K562 (cell line): ENCODE measurements around the gene ZMYM2. TPM values are rescaled to one million over a fixed set of nuclear protein-coding genes. Genes with fewer than 3 reads are reported as not detected.

ENCODE experiments used
- ATAC-seq: fragments of 200-7000 bp; cut with Tn5 transposase; 3 replicates; pipeline ENCODE4 v1.9.1; 2020; ENCODE audit warnings: moderate library complexity
- BruUV-seq: library from RNA; stranded (reverse); fragments of 400-500 nt; replicated peaks from 2 replicates; lab custom pipeline; 2021; lab: Mats Ljungman, UMichigan
- CTCF ChIA-PET: fragments of 300-600 bp; formaldehyde crosslinking; extraction: SDS; loops from one replicate; lab custom pipeline; 2021; ENCODE audit warnings: low intra/inter-chr PET ratio; lab: Yijun Ruan, JAX
- POLR2A ChIA-PET: fragments of 300-600, 350-650 bp; sonication (Branson Sonifier 250); formaldehyde crosslinking; extraction: SDS; loops from one replicate; lab custom pipeline; 2021; ENCODE audit warnings: antibody characterized with exemption, inconsistent platforms; lab: Yijun Ruan, JAX
- DNase-seq, 4 experiments: peaks; one replicate each; pipeline versions ENCODE4 v3.0.0 to v3.0.0-alpha.2; 2011 to 2018; ENCODE audit warnings: low spot score in 3 of 4, mixed read lengths in 3 of 4; ENCODE audit errors: extremely low read depth in 1 of 4
- FAIRE-seq: peaks from 2 replicates; lab custom pipeline; 2011; peaks lifted over from hg19 to GRCh38; lab: Jason Lieb, UNC
- H2AFZ ChIP-seq: 2 replicates; pipeline ENCODE4 v1.6.0; 2011; ENCODE audit warnings: low read depth, low read length, control low read depth, inconsistent platforms
- H3K27ac ChIP-seq: fragments of 200-600 bp; 3 replicates; pipeline ENCODE4 v1.8.0; 2011; ENCODE audit warnings: low read depth, mild to moderate bottlenecking, control low read depth, inconsistent platforms, low read length, moderate library complexity, mixed read lengths; ENCODE audit errors: extremely low read depth
- H3K27me3 ChIP-seq, 2 experiments: fragments of 300-600 bp in 1 of 2; 2 replicates in 1 of 2; 3 replicates in 1 of 2; pipeline versions ENCODE4 v1.6.0 to v1.8.0; 2011; ENCODE audit warnings: inconsistent platforms in 2 of 2, low read length in 2 of 2, mild to moderate bottlenecking in 1 of 2, mixed read lengths in 1 of 2, moderate library complexity in 1 of 2; ENCODE audit not compliant: control insufficient read depth in 2 of 2, insufficient read depth in 2 of 2
- H3K36me3 ChIP-seq: fragments of 300-600 bp; 3 replicates; pipeline ENCODE4 v1.8.0; 2011; ENCODE audit warnings: mild to moderate bottlenecking, low read length, inconsistent platforms; ENCODE audit not compliant: control insufficient read depth, insufficient read depth
- H3K4me1 ChIP-seq, 2 experiments: fragments of 200-600 bp in 1 of 2; replicated peaks in 1 of 2; 2 replicates in 1 of 2; 3 replicates in 1 of 2; pipeline versions ENCODE4 v1.5.1 to v1.8.0; 2011; ENCODE audit warnings: inconsistent platforms in 2 of 2, low read length in 2 of 2, mild to moderate bottlenecking in 1 of 2, mixed read lengths in 1 of 2, moderate library complexity in 1 of 2; ENCODE audit not compliant: control insufficient read depth in 2 of 2, insufficient read depth in 2 of 2
- H3K4me2 ChIP-seq: 2 replicates; pipeline ENCODE4 v1.6.1; 2011; ENCODE audit warnings: low read length, control low read depth, inconsistent platforms, mixed read lengths; ENCODE audit not compliant: insufficient read depth
- H3K4me3 ChIP-seq: fragments of 200-600 bp; sonication (generic), shearing (Covaris generic); 2 replicates; pipeline ENCODE4 v1.5.1; 2016; ENCODE audit warnings: control low read depth, inconsistent platforms
- H3K79me2 ChIP-seq: fragments of 200-600 bp; 3 replicates; pipeline ENCODE4 v1.8.0; 2011; ENCODE audit warnings: low read length, inconsistent platforms; ENCODE audit not compliant: control insufficient read depth, insufficient read depth
- H3K9ac ChIP-seq, 2 experiments: 2 replicates each; pipeline versions ENCODE4 v1.6.0 to v1.6.1; 2011; ENCODE audit warnings: low read depth in 2 of 2, low read length in 2 of 2, control low read depth in 1 of 2, inconsistent platforms in 1 of 2, mild to moderate bottlenecking in 1 of 2, mixed read lengths in 1 of 2; ENCODE audit not compliant: insufficient read depth in 1 of 2
- H3K9me1 ChIP-seq: one replicate; pipeline ENCODE4 v1.6.0; 2011; ENCODE audit warnings: inconsistent platforms, mild to moderate bottlenecking, low read length, moderate library complexity; ENCODE audit not compliant: control insufficient read depth, insufficient read depth
- H3K9me3 ChIP-seq: replicated peaks from 2 replicates; pipeline ENCODE4 v1.5.1; 2011; ENCODE audit warnings: low read depth, low read length, inconsistent platforms; ENCODE audit not compliant: control insufficient read depth, insufficient read depth
- H4K20me1 ChIP-seq: replicated peaks from 2 replicates; pipeline ENCODE4 v1.6.1; 2011; ENCODE audit warnings: low read length, inconsistent platforms, mixed read lengths; ENCODE audit not compliant: control insufficient read depth, insufficient read depth
- BHLHE40 ChIP-seq: IDR thresholded peaks from 2 replicates; pipeline ENCODE4 v1.6.1; 2011; ENCODE audit warnings: low read length, improper control_type of control experiment
- CBFA2T2 ChIP-seq: fragments of 450-650 bp; conservative IDR thresholded peaks from 2 replicates; pipeline ENCODE4 v1.6.1; 2017; ENCODE audit warnings: mild to moderate bottlenecking
- MEIS2 ChIP-seq: fragments of 450-650 bp; IDR thresholded peaks from 2 replicates; pipeline ENCODE4 v1.6.1; 2014; ENCODE audit warnings: mild to moderate bottlenecking; ENCODE audit not compliant: partially characterized antibody
- RAD51 ChIP-seq: fragments of 450-650 bp; IDR thresholded peaks from 2 replicates; pipeline ENCODE4 v1.7.1; 2016; ENCODE audit warnings: low read depth, mild to moderate bottlenecking, borderline replicate concordance
- SP1 ChIP-seq: sonication (generic); formaldehyde crosslinking; IDR thresholded peaks from 2 replicates; pipeline ENCODE4 v1.8.1; 2022; ENCODE audit warnings: mild to moderate bottlenecking, missing genetic modification reagents
- TFE3 ChIP-seq: fragments of 450-650 bp; formaldehyde crosslinking; IDR thresholded peaks from 2 replicates; pipeline ENCODE4 v1.4.0; 2020; ENCODE audit warnings: mild to moderate bottlenecking, mixed read lengths
- TOE1 ChIP-seq, 2 experiments: fragments of 450-650 bp in 1 of 2; sonication (generic) in 1 of 2; formaldehyde crosslinking in 1 of 2; IDR thresholded peaks; 2 replicates each; pipeline versions ENCODE4 v1.7.1 to v1.8.0; 2016 to 2022; ENCODE audit warnings: borderline replicate concordance in 2 of 2, mild to moderate bottlenecking in 2 of 2, antibody characterized with exemption in 1 of 2, inconsistent platforms in 1 of 2, low read depth in 1 of 2, missing genetic modification reagents in 1 of 2, moderate library complexity in 1 of 2
- USF2 ChIP-seq: sonication (generic); formaldehyde crosslinking; IDR thresholded peaks from 2 replicates; pipeline ENCODE4 v1.5.0; 2020; ENCODE audit warnings: missing genetic modification reagents
- ZEB2 ChIP-seq: fragments of 450-650 bp; IDR thresholded peaks from 2 replicates; pipeline ENCODE4 v1.6.1; 2016
- ZNF3 ChIP-seq: fragments of 250-450 bp; sonication (Bioruptor Pico); IDR thresholded peaks from 2 replicates; pipeline ENCODE4 v1.5.0; 2021; ENCODE audit warnings: mild to moderate bottlenecking, moderate library complexity
- WGBS: fragments of 100-300 bp; shearing (Covaris generic); methylation state at CpG from one replicate; pipeline ENCODE4 v1.1.6; 2016; ENCODE audit warnings: low coverage, mixed read lengths; ENCODE audit not compliant: insufficient coverage; ENCODE audit errors: missing lambda C conversion rate; 5-methylcytosine and 5-hydroxymethylcytosine counted together
- in situ Hi-C: fragments of 300-500 bp; cut with MboI; formaldehyde crosslinking; loops from 4 replicates; pipeline ENCODE4 v1.15.0; 2018; ENCODE audit warnings: inconsistent platforms, mixed read lengths
- intact Hi-C: fragments of 100-400 bp; cut with micrococcal nuclease; formaldehyde crosslinking; loops from 2 replicates; pipeline ENCODE4 v1.14.2; 2022
- polyA plus RNA-seq, 8 experiments: library from polyadenylated mRNA; depleted of rRNA in 4 of 8; stranded (reverse) in 5 of 8; unstranded in 3 of 8; fragments of >200 nt; fragmentation: Nextera tagmentation in 2 of 8; fragmentation: Illumina TruSeq in 1 of 8; extraction: Ambion mirVana in 2 of 8; extraction: Trizol in 1 of 8; gene quantifications; 2 replicates each; pipeline versions ENCODE4 v1.2.1 to v1.2.3, GENCODE V29; 2011 to 2014; ENCODE audit warnings: inconsistent platforms in 1 of 8, missing spikeins in 1 of 8
- total RNA-seq, 7 experiments: library from RNA; depleted of rRNA in 6 of 7; stranded (reverse); fragments of >200 nt in 6 of 7; fragmentation: Illumina TruSeq in 2 of 7; extraction: Trizol in 2 of 7; gene quantifications; 2 replicates each; pipeline versions ENCODE4 v1.2.1 to v1.2.3, GENCODE V29; 2011 to 2021; ENCODE audit warnings: low replicate concordance in 1 of 7

The ZMYM2 gene
- total and polyA plus RNA-seq, 9 of the 15 experiments (the other 6 are each of a cell fraction or from before 2014, with no cell fraction given): 5.0 to 48.8 (median 26.8) TPM

- 0% methylated on average over 4 of the region's 4 CpGs for WGBS
- Histone ChIP-seq H2AFZ (no peak overlapping the region), H3K79me2 (no peaks in the 10 kb centered on the region), H3K36me3 (no peaks in the 10 kb centered on the region), H3K4me1 (no peaks in the 10 kb centered on the region; a peak in 1 of 5 replicates), H3K27me3 (peaks cover 3 to 27% of the 10 kb centered on the region in 2 experiments; a peak in 3 of 5 replicates), H3K9ac (no peak overlapping the region), H3K27ac (no peak overlapping the region), H4K20me1 (no peaks in the 10 kb centered on the region; the same call in 1 of the 2 replicates), H3K9me1 (no peaks in the 10 kb centered on the region), H3K4me3 (no peak overlapping the region), H3K9me3 (no peaks in the 10 kb centered on the region), H3K4me2 (no peak overlapping the region)
- DNase-seq (no peak), FAIRE-seq (no peak), ATAC-seq (no peak)
- no TSS peak for BruUV-seq
- ChIA-PET POLR2A (interaction anchor here (0.7 kb wide), 1 partner anchor 43 kb away, joined by 3 read pairs; no protein-coding TSS in a partner anchor), CTCF (no interaction called here)
- intact Hi-C loops (no loop called here), in situ Hi-C loops (no loop called here)
- TF ChIP-seq ZNF3 (no peak), BHLHE40 (peak; percentile 69), RAD51 (peak; percentile 78), TFE3 (peak; percentile 94), SP1 (no peak), USF2 (CRISPR knock-in tag) (peak; percentile 16; the same call in 1 of the 2 replicates), CBFA2T2 (peak; percentile 35), MEIS2 (peak; percentile 54), TOE1 (IDR thresholded peaks at IDR 0.05; ENCODE audit: borderline replicate concordance) (peak; percentile 86), TOE1 (CRISPR knock-in tag; IDR thresholded peaks at IDR 0.05; ENCODE audit: borderline replicate concordance, low read depth) (no peak), ZEB2 (no peak)
Measured at GRCh38 chr13:20106742-20107141, 148.2 kb downstream of the ZMYM2 start.
